OCI-LY3 (cell line): ENCODE results near the gene TMEM39B.
"Not testable (repeated sequence)": the region's sequence is repeated elsewhere in the genome, so short reads cannot be mapped to it uniquely, and the experiment has no call there.

Experiments
- H2AFZ ChIP-seq: fragments of 200-600, 300-600 bp; shearing (Covaris generic); 2 replicates; pipeline ENCODE4 v1.6.0; 2014; ENCODE audit warnings: antibody characterized with exemption, low read depth, low read length
- H3K27ac ChIP-seq: fragments of 200-600, 300-600 bp; sonication (generic); 2 replicates; pipeline ENCODE4 v1.5.1; 2014; ENCODE audit warnings: mild to moderate bottlenecking, low read length, moderate library complexity, mixed read lengths
- H3K27me3 ChIP-seq: fragments of 200-600, 300-600 bp; sonication (generic); 2 replicates; pipeline ENCODE4 v1.6.1; 2014; ENCODE audit warnings: low read depth, low read length, mixed read lengths
- H3K36me3 ChIP-seq: fragments of 200-600, 300-600 bp; sonication (generic); replicated peaks from 2 replicates; pipeline ENCODE3; 2014; ENCODE audit warnings: low read depth, low read length, mixed read lengths
- H3K4me1 ChIP-seq: fragments of 300-600, 200-600 bp; sonication (generic); 2 replicates; pipeline ENCODE4 v1.6.1; 2014; ENCODE audit warnings: low read length, mixed read lengths
- H3K4me2 ChIP-seq: fragments of 200-600, 300-600 bp; sonication (generic); 2 replicates; pipeline ENCODE4 v1.6.1; 2014; ENCODE audit warnings: low read length, mixed read lengths
- H3K4me3 ChIP-seq: fragments of 300-600, 200-600 bp; sonication (generic); 2 replicates; pipeline ENCODE4 v1.5.1; 2014; ENCODE audit warnings: antibody characterized with exemption, mild to moderate bottlenecking, low read length, moderate library complexity
- H3K79me2 ChIP-seq: fragments of 300-600, 200-600 bp; shearing (Covaris generic); 2 replicates; pipeline ENCODE4 v1.6.1; 2014; ENCODE audit warnings: mild to moderate bottlenecking, low read length, mixed read lengths
- H3K9ac ChIP-seq: fragments of 300-600, 200-600 bp; shearing (Covaris generic); 2 replicates; pipeline ENCODE4 v1.6.0; 2014; ENCODE audit warnings: mild to moderate bottlenecking, low read length, moderate library complexity
- H3K9me3 ChIP-seq: fragments of 200-600, 300-600 bp; shearing (Covaris generic); 2 replicates; pipeline ENCODE4 v1.6.1; 2014; ENCODE audit warnings: low read length, mixed read lengths; ENCODE audit not compliant: insufficient read depth
- H4K20me1 ChIP-seq: fragments of 200-600, 300-600 bp; sonication (generic); 2 replicates; pipeline ENCODE4 v1.6.1; 2016; ENCODE audit warnings: low read length, mixed read lengths; ENCODE audit not compliant: insufficient read depth
- EZH2phosphoT487 ChIP-seq: fragments of 200-600 bp; shearing (Covaris generic); IDR thresholded peaks from 2 replicates; pipeline ENCODE4 v1.6.1; 2018; ENCODE audit warnings: antibody characterized with exemption, mixed run types, low read depth
- TF ChIP-seq, protein P1 (sequence below): fragments of 200-600, 300-600 bp; sonication (generic); IDR thresholded peaks from 2 replicates; pipeline ENCODE4 v1.5.1; 2014; ENCODE audit warnings: antibody characterized with exemption, low read length, low read depth

TMEM39B gene

DNA sequence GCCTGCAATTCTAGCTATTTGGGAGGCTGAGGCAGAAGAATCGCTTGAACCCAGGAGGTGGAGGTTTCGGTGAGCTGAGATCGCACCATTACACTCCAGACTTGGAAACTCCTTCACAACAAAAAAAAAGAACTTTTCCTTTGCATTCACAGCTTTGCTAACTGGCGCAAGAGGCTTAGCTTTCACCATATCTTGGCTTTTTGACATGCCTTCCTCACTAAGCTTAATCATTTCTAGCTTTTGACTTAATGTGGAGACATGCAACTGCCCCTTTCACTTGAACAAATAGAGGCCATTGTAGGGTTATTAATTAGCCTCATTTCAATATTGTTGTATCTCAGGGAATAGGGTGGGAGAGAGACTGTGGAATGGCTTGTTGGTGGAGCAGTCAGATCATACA is 43.8 kb downstream of the TMEM39B start:
- Histone ChIP-seq H4K20me1 (peaks cover 21% of the 10 kb centered on the region), H3K4me2 (no peak overlapping the region)

DNA sequence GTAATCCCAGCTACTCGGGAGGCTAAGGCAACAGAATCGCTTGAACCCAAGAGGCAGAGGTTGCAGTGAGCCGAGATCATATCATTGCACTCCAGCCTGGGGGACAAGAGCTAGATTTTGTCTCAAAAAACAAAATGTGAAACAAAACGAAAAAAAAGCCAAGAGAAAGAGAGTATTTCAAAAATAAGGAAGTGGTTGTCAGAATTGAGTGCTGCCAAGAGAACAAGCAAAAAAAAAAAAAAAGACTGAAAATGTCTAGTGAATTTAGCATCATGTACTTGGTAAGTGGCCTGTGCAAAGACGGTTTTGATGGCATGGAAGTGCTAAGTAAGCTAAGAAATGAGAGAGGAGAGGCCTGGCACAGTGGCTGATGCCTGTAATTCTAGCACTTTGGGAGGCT is 49.4 kb downstream of the TMEM39B start:
- Histone ChIP-seq H3K9me3 (no peaks in the 10 kb centered on the region), H3K79me2 (peaks cover 90% of the 10 kb centered on the region), H4K20me1 (peaks cover 14% of the 10 kb centered on the region; the same call in 1 of the 2 replicates), H3K27ac (no peak overlapping the region), H3K4me3 (no peak overlapping the region), H3K36me3 (no peaks in the 10 kb centered on the region), H3K9ac (no peak overlapping the region), H2AFZ (no peak overlapping the region), H3K4me2 (no peak overlapping the region), H3K4me1 (peaks cover 9% of the 10 kb centered on the region; the same call in 1 of the 2 replicates), H3K27me3 (no peaks in the 10 kb centered on the region)
- no peak for TF ChIP-seq EZH2phosphoT487
- TF ChIP-seq, protein P1, sequence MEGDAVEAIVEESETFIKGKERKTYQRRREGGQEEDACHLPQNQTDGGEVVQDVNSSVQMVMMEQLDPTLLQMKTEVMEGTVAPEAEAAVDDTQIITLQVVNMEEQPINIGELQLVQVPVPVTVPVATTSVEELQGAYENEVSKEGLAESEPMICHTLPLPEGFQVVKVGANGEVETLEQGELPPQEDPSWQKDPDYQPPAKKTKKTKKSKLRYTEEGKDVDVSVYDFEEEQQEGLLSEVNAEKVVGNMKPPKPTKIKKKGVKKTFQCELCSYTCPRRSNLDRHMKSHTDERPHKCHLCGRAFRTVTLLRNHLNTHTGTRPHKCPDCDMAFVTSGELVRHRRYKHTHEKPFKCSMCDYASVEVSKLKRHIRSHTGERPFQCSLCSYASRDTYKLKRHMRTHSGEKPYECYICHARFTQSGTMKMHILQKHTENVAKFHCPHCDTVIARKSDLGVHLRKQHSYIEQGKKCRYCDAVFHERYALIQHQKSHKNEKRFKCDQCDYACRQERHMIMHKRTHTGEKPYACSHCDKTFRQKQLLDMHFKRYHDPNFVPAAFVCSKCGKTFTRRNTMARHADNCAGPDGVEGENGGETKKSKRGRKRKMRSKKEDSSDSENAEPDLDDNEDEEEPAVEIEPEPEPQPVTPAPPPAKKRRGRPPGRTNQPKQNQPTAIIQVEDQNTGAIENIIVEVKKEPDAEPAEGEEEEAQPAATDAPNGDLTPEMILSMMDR: no peak

More for the DNA sequence above, 43.8 kb downstream of the TMEM39B start:
- no peak overlapping the region for H3K4me3 ChIP-seq
- no peak overlapping the region for H3K9ac ChIP-seq
- no peak overlapping the region for H2AFZ ChIP-seq
- TF ChIP-seq, protein P1: no peak
- no peak for TF ChIP-seq EZH2phosphoT487
- H3K4me1 ChIP-seq: peaks cover 8% of the 10 kb centered on the region; the same call in 1 of the 2 replicates
- no peaks in the 10 kb centered on the region for H3K36me3 ChIP-seq
- H3K79me2 ChIP-seq: peaks cover 94% of the 10 kb centered on the region
- H3K27ac ChIP-seq: no peak overlapping the region
- no peaks in the 10 kb centered on the region for H3K9me3 ChIP-seq
- H3K27me3 ChIP-seq: no peaks in the 10 kb centered on the region

DNA sequence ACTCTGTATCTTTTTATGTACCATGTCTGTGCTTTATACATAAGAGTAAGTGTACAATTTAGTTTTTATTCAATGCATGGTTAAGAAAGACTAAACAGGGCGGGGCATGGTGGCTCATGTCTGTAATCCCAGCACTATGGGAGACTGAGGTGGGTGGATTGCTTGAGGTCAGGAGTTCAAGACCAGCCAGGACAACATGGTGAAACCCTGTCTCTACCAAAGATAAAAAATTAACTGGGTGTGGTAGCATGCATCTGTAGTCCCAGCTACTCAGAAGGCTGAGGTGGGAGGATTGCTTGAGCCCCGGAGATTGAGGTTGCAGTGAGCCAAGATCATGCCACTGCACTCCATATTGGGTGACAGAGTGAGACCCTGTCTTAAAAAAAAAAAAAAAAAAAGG is 50.6 kb downstream of the TMEM39B start:
- not testable (repeated sequence) for H3K27ac ChIP-seq, H3K4me2 ChIP-seq, H3K9ac ChIP-seq, H3K9me3 ChIP-seq, H3K4me3 ChIP-seq, H3K4me1 ChIP-seq, H3K36me3 ChIP-seq, H2AFZ ChIP-seq, H3K27me3 ChIP-seq
- Histone ChIP-seq H4K20me1 (peaks cover 13% of the 10 kb centered on the region; the same call in 1 of the 2 replicates), H3K79me2 (peaks cover 88% of the 10 kb centered on the region)

DNA sequence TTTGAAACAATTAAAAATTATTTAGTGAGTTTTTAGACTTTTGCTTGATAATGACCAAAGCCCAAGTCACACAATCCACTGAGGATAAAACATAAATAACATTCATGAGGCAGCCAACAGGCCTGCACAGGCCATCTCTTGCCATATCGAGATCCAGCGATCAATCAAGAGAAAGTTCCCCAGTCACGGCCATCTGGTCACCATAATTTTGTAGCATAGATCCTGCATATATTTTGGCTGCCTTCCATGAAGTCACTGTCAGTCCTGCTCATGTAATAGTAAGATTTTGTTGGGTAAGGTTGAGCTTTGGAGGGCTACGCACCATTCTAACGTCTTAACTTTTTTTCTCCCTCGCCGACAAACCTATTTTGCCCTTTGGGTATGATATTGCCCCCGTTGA is 52.6 kb downstream of the TMEM39B start:
- H3K36me3 ChIP-seq: no peaks in the 10 kb centered on the region
- TF ChIP-seq, protein P1: no peak
- no peak for TF ChIP-seq EZH2phosphoT487
- no peaks in the 10 kb centered on the region for H3K27me3 ChIP-seq
- H3K4me3 ChIP-seq: no peak overlapping the region
- 0 out of 2 replicates have a peak, but pooled peaks cover 4% of the 10 kb centered on the region for H3K4me1 ChIP-seq
- peaks cover 13% of the 10 kb centered on the region; the same call in 1 of the 2 replicates for H4K20me1 ChIP-seq
- no peak overlapping the region for H2AFZ ChIP-seq
- H3K27ac ChIP-seq: no peak overlapping the region
- H3K9ac ChIP-seq: no peak overlapping the region
- no peaks in the 10 kb centered on the region for H3K9me3 ChIP-seq
- H3K79me2 ChIP-seq: peaks cover 88% of the 10 kb centered on the region
- H3K4me2 ChIP-seq: no peak overlapping the region

DNA sequence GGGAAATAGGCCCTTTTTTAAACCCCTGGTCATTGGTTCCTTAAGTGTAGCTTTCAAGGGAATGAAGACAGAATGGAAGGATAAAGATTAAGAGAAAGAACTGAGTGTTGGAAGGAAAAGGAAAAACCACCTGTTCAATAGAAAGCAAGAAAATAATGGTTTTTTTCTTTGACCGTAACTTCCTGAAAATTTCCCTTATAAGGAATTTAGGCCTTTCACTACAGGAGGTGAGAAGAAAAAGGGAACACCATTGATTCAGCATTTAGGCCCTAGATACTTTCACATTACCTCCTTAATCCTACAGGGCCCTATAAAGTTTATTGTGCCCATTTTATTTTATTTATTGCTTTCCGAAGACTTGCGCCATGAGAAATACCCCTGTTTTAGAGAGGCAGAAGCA is 54.0 kb downstream of the TMEM39B start:
- Histone ChIP-seq H3K4me1 (0 out of 2 replicates have a peak, but pooled peaks cover 4% of the 10 kb centered on the region), H4K20me1 (peaks cover 9% of the 10 kb centered on the region; the same call in 1 of the 2 replicates), H3K4me2 (no peak overlapping the region), H3K9ac (no peak overlapping the region), H3K27me3 (no peaks in the 10 kb centered on the region), H3K36me3 (no peaks in the 10 kb centered on the region), H3K9me3 (no peaks in the 10 kb centered on the region), H3K27ac (no peak overlapping the region), H2AFZ (no peak overlapping the region), H3K4me3 (no peak overlapping the region), H3K79me2 (peaks cover 75% of the 10 kb centered on the region)
- TF ChIP-seq, protein P1: no peak
- no peak for TF ChIP-seq EZH2phosphoT487
